GM21723 (cell line): ENCODE measurements around the gene NKX2-3.

Source experiments
- ATAC-seq: cut with Tn5 transposase; IDR thresholded peaks from one replicate; pipeline ENCODE4 v1.9.1; 2021; ENCODE audit warnings: mild to moderate bottlenecking, moderate library complexity; ENCODE audit not compliant: unreplicated experiment

The NKX2-3 gene

DNA sequence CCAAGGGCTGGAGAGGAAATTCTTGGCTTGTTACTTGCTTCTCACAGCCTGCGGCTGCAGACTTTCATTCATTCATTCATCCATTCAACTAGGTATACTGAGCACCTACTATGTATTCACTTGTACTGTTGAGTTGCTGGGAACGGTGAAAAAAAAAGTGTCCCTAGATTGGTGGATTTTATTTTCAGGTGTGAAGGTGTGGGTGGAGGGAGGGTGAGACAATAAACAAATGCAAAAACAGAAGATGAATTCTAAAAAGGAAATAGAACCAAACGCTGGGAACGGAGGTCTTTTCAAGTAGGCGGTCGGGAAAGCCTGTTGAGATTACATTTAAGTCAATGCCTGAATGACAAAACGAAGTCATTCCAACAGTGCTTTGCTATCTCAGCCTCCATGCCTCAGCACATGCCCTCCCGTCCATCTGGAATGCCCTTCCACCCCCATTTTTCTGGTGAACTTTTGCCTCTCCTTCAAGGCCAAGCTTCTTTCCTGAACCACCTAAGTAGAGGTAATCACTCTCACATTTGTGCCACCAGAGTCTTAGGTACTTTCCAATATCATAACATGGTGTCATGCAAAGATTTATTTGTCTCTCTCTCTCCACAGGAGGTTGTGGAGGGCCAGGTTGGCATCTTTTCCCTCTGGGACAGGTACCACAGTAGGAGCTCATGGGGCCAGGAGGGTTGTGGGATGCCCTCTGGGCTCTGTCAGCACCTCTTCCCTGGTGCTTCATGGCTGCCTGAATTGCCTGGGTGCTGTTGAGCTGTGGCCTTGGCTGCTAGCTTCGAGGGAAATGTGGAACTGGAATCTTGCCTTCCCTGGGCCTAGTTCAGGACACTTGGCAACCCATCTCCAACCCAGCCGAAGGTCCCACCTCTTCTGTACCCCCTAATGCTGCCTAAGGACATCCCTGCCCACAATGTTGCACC lies 5.5 kb downstream of the NKX2-3 start:
- no peak for ATAC-seq

DNA sequence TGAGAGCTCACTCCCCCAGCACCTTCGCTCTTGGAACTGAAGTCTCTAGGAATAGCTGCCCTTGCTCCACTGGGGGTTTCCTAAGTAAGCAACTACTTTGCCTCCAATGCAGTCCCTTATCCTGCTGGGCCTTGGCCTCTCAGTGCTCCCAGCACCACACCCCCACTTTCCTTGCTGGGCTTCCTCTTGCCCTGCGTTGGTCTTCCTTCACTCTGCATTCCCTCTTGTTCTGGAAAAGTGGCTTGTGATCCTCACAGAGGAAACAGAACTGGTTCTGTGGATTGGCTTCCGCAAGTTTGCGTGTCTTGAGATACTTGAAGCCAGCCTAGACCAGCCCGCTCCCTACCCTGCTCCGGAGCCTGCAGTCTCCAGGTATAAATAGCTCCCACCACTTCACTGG lies 6.4 kb downstream of the NKX2-3 start:
- ATAC-seq: no peak

DNA sequence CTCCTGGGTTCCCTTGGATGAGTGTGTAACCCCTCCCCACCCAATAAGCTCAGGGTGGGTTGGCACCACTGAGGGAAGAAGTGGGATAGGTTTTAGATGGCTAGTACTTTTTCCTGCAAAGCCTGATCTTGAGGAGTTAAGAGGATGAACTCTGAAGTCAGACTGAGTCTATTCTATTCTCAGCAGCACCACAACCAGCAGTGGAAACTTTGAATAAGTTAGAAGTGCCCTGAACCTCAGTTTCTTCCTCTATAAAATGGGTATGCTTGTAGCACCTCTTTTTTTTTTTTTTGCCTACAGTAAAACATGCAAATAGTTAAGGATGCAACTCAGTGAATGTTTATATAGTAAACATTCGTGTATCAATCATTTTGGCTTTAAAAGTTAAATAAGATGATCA lies 7.1 kb downstream of the NKX2-3 start:
- no peak for ATAC-seq

DNA sequence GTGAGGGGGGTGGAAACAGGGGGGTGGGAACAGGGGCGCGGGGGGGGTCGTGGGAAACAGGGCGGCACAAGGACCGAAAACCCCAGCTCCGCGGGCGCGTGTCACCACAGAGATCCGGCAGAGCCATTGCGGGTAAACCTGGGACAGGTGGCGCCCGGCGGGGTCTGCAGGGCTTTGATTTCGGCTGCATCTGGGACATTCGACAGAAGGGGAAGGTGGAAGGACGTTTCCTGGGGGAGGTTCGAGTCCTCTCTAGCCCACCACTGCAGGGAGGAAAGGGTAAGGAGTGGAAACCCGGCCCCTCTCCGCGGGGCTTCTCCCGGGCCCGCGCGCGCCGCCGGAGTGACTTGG lies 7.5 kb downstream of the NKX2-3 start:
- no peak for ATAC-seq

DNA sequence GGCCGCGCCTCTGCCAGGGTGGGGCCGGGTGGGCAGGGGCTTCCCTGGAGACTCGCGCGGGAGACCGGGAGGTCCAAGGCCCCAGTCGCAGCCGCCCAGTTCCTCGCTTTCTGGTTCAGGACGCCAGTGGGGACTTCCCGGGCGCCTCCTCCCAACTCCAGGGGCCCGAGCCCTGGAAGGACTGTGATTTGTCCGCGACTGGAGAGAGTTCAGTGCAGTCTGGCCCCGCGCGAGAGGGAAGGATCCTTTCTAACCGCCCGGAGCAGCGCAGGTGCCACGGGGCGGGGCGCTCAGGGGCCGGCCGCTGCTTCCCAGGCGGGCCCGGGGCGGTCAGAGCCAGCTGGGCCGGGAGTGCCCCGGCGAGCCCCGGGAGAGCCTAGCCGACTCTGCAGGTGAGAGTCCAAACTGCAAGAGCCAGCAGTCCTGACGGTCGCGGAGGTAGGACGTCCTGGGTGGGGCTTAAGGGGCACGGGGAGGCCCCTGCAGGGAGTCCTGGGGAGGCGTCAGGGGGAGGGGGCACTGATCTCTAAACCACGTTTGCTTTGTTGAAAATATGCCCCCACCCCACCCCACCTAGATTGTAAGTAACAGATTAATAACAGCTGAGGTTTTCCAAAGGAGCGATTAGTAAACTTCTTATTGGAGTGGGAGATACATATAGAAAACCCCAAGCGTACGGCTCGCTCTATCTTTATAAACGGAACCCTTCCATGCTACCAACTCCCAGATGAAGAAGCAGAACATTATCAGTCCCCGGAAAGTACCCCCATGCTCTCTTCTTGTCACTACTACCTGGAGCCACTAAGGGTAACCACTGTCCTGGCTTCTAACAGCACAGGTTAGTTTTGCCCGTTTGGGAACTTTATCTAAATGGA lies 8.2 kb downstream of the NKX2-3 start:
- ATAC-seq: no peak

DNA sequence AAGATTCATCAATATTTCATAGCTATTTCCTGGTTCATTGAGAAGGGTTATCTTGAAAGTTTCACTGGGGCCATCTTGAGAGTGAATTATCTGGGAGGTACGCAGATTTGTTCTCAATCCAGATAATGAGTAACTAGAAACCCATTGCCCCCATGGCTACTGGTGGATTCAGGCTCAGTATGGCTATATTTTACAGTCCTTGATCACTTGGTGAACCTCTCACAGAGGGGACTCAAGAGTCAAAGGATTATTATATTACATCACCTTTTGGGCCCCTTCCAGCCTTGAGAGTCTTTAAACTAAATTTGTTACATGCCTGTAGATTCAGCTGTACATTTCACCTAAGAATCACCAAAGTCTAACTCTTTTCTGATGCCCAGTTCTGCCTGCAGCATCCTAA lies 11.6 kb downstream of the NKX2-3 start:
- ATAC-seq: no peak

DNA sequence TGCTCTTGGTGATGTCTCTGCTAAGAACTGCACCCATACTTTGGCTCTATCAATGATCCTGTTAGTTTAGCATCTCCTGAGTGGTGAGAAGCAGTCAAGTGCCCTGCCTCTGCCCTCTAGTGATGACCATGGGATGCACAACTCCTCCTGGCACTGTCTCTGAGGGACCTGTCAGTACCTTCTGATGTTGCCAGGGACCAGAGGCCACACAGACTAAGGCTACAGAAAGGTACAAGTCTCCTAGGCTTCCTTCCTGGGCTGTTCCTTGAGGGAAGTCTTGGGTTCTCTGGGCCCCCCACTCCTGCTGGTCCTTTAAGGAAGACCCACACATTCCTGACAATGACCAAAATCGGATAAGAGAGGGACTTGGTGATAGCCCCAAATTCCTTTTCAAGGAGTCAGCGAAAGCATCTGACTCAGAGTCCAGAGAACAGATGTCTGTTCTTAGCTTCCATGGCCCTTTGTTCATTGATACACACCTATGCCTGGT lies 15.3 kb downstream of the NKX2-3 start:
- ATAC-seq: no peak

DNA sequence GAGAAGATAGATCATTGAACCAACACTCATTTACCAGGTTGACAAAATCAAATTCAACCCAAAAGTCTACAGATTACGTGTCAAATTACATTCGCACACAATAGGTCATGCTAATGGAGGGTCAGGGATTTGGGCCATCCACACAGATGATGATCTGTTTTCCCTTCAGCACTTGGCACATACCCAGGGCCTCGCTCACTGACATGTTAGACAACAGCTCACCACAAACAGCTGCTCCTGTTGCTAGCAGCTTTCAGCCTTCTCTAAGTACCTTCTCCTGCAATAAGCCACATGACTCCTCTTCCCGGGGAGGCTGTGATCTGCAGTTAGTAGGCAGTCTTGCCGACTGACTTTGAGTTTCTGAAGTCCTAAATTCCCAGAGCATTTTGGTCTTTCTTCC lies 18.4 kb downstream of the NKX2-3 start:
- ATAC-seq: no peak

DNA sequence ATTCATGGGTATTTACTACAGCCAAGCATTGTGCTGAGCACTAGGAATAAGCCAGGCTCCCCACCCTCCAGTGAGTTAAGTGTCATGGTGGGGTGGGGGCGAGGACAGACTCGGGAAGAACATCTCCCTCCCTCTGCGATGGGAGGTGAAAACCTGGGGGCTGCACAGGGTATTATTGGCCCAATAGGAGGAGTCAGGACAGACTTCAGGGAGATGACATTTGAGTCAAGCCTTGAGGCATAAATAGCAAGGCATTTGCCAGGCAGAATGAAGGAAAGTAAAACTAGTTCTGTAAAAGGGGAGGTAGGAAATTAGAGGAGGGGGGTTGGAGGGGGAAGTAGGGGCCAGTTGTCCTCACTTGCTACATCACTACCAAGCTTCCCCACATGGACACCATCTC lies 18.9 kb downstream of the NKX2-3 start:
- ATAC-seq: no peak

DNA sequence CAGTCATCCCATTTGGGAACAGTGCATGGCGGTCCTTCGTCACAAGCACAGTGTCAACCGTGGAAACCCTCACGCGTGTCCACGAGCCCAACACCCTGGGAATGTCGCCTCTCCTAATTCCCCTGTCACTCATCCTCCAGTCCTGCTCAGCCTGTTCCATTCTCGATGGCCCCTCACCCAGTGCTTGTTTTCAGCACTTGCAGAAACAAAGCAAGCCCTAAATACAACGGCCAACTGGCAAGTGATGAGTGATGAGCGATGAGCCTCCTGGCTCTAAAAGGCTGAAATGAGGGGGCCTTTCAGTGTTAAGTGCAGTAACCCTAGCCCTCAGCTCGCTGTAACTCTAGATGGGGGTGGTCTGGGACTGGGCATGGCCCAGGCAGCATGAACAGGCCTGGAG lies 22.6 kb downstream of the NKX2-3 start:
- ATAC-seq: no peak

DNA sequence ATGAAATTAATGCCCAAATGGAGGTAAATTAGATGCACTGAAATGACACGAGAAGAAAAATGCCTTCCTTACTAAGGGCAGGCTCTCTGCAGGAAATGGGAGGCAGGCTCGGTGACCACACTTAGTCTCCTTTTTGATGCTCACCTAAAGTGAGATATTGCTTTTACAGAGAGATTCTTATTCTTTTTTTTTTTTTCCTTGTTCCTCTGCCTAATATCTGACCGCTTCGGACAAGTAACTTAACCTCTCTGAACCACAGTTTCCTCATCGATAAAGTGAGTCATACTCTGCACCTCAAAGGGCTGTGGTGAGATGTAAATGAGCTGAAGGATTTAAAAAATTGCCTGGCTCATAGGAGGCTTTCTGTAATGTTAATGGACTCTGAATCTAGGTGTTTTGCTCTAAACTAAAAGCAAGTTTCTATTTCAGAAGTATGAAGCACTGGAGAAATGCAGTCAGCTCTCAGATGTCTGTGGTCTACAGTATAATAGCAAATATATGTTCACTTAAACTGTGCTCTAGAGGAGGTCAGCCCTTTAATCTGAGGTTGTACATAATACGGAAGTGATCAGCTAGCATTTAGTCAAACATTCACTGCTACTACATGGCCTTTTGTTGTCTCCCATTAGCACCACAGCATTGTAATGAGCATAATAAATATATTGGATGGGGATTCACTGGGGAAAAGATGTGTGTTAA lies 23.2 kb downstream of the NKX2-3 start:
- ATAC-seq: peak; percentile 87

DNA sequence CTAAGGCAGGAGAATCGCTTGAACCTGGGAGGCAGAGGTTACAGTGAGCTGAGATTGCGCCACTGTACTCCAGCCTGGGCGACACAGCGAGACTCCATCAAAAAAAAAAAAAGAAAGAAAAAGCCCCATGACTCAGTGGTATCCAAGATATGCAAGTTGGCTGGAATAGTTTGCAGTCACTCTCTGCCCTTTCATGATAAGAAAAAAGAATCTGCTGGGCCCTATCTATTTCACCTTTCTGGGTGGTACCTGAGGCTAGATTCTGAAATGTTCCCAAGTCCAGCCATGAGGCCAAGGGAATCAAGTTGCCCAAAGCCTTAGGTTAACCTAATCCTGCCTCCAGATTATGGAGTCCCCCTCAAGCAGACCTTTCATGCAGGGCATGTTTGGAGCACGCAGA lies 24.3 kb downstream of the NKX2-3 start:
- ATAC-seq: no peak

DNA sequence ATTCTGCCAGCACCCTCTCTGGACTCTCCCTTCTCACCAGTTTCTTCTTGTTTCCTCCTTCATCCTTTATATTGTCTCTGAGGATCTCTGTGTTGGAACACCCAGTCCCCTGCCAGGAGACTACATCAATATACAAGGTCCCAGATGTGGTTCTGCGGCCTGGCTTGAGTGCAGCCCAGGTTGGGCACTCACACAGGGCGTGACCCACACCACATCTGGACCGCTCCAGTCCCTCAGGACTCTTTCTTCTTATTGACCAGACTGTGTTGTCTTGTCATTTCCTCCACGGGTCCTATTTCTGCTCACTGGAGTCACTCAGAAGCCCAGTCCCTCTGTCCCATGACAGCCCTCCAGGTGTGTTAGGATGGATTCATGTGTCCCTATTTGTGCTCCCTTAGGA lies 26.0 kb downstream of the NKX2-3 start:
- no peak for ATAC-seq

DNA sequence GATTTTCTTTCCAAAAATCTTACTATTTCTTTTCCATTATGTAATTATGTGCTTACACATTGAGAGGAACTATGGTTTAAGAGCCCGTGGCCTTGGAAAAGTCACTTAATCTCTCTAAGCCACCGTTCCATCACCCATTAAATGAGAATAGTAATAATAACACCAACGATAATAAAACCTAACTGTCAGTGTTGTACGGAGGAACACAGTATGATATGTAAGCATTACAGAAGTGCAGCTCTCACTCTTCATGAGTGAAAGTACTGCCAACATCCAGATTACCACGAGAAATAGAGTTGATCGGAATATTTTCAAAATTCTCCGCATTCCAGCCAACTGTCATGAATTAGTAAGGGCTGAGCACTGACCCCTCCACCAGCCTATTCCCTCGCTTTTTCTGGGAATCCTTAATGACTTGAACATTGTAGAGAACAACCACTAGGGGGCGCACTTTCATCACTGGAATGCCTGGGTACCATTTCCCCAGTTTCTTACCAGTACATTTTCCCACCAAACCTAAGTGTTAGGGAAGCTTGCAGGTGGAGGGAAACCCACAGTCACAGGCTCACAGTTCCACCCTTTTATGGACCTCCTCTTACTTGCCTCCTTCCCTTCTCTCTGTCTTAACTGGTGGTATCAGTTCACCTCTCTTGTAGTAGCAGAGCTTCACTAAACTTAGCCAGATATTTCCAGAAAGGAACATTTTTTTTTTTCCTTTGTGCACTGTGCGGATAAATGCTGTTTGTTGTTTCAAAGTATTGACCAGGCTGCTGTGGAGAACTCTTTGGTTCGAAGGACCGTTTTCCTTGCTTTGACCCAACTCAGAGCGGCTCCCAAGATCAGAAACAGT lies 27.8 kb downstream of the NKX2-3 start:
- no peak for ATAC-seq

DNA sequence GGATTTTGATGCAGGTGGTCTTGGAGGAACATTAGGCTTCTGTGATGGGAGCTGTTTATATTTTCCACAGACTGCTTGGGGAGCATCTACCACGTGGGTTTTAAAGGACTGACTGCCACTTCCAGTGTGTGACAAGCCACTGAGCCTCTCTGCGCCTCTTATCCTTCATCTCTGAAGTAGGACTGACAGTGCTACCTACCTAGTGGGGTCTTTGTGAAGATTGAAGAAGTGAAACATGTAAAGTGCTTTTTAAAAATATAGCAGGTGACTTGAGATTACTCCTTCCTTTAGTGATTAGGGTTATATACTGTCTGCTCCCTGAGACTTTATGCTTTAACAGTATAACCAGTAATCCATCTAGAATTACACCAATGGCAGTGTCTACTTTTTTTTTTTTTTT lies 29.9 kb downstream of the NKX2-3 start:
- no peak for ATAC-seq

DNA sequence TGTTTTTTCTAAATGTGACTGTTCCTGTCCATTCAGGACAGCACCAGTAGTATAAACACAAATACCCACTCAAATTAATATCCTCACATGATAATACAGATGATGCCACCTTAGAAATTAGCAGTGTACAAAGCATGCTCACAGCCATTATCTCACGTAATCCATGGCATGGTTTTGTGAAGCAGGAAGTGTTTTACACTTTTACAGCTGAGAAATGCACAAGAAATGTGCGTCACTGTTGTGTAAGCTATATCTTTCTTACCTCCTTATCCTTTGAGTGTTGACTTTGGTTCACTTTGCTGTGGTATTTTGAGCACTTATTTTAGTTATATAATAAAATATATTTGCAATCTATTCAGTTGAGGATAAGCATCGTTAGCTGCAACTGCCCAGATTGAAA lies 31.6 kb downstream of the NKX2-3 start:
- ATAC-seq: no peak

DNA sequence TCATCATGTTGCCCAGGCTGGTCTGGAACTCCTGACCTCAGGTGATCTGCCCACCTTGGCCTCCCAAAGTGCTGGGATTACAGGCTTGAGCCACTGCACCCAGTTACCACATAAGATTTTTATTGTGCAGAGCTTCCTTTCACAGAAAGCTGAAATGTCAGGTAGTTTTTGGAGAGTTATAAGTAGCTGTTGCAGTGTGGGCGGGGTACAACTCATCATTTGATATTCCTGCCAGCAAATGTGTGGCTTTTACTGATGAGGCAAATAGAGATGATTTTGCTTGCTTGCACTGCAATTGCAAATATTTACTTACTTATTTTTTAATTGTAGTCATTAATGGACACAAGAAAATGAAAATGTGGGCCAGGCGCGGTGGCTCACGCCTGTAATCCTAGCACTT lies 32.4 kb downstream of the NKX2-3 start:
- no peak for ATAC-seq

DNA sequence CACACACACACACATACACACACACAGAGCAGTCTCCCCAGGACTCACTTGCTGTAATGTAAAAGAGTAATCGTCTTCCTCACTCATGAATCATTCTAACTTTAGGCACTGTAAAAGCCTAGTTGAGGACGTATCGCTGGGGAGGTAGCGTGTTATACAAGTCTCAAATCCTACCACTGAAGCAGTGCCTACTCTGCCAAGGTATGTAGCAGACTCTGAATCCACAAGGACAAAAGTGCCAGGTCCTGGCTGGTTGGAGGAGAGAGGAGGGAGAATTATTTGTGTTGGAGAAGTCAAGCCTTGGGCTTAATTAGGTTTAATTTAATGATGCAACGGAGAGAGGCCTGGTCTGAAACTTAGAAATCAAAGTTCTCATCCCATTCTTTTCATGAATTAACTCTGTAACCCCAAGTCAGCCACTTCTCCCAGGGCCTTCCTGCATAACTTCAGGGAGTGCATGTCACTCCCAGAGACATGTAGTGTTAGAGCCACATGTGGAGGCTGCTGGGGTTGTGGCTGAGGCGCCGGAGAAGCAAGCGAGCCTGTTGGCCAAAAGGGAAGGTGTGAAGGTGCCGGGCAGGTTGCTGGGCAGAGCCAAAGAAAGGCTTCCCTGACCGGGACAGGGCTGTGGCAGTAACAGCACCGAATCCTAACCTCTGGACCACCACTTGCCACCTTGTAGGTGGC lies 36.7 kb downstream of the NKX2-3 start:
- no peak for ATAC-seq

DNA sequence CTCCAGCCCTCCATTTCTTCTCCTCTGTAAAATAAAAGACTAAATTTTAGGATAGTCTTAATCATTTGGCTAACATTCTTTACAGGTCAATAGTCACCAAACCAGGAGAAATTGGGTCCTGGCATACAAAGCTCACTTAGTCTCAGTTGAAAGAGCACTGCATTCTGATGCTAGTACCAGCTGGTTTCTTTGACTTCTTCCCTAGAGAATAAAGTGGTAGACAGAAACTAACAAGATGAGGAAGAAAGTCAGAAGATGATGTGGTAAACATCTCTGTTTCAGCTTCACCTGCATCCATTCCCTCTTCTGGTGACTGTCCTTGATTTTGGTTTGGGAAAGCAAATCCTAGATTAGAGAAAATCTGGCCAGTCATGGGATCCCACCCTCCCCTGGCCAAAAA lies 37.2 kb downstream of the NKX2-3 start:
- no peak for ATAC-seq

DNA sequence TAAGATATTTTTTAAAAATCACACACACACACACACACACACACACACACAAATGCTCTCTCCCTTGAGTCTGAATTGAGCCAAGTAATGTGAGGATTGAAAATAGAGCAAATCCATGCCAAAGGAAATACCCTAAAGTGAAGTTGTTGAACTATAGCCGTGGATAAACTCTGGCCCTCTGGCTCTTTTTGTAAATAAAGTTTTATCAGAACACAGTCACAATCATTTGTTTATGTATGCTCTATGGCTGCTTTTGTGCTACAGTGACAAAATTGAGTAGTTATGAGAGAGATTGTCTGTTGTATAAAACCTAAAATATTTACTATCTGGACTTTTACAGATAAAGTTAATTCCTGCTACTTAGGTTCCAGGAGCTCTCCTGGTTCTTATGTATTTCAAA lies 39.1 kb downstream of the NKX2-3 start:
- ATAC-seq: no peak
